Hematopoietic multipotent progenitor cell treated with erythropoietin and hydrocortisone succinate and interleukin-3 and kit ligand, for 17 days (in vitro differentiated cells): ENCODE measurements around the gene CREG2.
A peak's percentile ranks its signal among the peaks of the same experiment; 100 is the strongest.
"Not testable (repeated sequence)": the region's sequence is repeated elsewhere in the genome, so short reads cannot be mapped to it uniquely, and the experiment has no call there.

Experiments used
- DNase-seq: peaks from one replicate; pipeline ENCODE4 v3.0.0-alpha.2; 2015; ENCODE audit warnings: low spot score

The CREG2 gene

DNA sequence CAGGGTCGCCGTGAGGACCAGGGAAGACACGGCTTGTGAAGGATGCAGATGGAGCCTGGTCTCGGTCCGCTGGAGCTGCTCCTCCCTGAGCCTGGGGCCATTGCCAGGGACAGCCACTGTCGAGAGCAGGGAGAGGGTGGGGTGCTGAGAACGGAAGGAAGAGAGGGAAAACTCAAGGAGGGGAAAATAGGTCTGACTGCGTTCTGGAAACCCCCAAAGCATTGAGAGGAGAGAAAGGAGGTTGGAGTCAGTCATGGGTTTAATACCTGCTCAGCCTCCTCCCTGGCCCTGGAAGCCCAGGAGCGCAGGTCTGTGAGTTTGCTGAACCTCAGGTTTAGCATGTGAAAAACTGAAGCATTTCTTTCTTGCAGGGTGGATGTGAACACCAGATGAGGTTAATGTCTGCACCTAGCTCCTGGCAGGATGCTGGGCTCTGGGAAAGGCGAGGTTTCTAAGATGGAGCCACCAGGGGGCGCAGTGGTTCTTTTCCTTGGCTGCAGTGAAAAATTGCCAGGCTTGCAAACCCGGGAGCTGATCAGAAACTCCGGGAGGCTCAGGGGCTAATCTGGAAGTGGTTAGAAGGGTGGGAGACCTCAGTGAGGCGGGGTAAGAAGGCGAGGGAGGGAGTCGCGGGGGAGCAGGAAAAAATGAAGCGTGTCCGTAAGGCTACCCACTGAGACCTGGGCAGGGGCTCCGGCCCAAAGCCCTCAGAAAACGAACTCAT lies 45.2 kb downstream of the CREG2 start:
- peak; percentile 63 for DNase-seq

GRCh38 chr2:101341421-101341820 lies 45.9 kb downstream of the CREG2 start:
- no peak for DNase-seq

- DNase-seq, result no peak
Measured at GRCh38 chr2:101340141-101340551, 47.2 kb downstream of the CREG2 start.

- DNase-seq, result no peak
Measured at GRCh38 chr2:101339266-101339880, 47.9 kb downstream of the CREG2 start.

DNA sequence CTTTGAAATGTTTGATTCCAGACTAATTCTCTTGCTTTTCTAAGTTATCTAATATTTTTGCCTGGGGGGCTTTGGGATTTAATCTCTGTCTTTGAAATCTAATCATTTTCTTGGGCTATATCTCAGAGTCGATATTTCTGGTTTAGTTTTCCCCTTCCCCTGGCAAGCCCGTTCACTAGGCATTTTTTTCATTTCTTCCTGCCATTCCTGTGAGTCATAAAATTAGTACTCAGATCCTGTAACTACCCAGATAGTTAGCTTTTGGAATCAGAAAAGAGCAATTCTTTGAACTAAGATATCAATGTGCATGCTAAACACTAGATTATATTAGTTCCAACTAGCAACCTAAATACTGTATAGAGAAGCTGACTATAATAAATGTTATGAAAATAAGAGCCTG lies 49.4 kb downstream of the CREG2 start:
- no peak for DNase-seq

DNA sequence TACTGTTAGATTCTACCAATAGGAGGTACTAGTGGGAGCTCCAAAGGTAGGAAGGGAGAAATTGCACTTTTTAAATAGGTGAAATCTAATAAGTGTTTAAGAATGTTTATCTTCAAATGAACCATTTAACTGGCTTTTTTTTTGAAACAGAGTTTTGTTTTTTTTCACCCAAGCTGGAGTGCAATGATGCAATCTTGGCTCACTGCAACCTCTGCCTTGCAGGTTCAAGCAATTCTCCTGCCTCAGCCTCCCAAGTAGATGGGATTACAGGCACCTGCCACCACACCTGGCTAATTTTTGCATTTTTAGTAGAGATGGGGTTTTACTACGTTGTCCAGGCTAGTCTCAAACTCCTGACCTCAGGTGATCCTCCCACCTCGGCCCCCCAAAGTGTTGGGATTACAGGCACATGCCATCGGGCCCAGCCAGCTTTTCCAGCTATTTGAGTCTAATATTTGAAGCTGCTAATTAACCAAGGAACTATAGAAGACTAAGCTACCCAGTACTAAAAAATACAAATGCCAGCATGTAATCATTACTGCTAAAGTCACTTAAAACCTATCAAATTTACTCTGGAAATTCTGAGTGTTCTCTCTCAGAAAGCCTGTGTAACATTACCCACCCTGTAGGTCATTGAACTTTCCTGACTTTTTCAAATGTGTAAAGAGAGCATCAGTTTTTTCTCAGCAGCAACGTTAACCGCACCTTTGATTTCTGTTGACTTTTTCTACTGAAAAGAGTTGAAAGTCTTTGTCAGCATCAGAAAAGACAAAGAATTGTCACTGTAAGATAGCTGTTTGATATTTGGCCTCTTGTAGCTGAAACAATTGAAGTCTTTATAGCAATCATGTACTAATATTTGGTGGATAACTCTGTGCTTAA lies 54.2 kb downstream of the CREG2 start:
- no peak for DNase-seq

DNA sequence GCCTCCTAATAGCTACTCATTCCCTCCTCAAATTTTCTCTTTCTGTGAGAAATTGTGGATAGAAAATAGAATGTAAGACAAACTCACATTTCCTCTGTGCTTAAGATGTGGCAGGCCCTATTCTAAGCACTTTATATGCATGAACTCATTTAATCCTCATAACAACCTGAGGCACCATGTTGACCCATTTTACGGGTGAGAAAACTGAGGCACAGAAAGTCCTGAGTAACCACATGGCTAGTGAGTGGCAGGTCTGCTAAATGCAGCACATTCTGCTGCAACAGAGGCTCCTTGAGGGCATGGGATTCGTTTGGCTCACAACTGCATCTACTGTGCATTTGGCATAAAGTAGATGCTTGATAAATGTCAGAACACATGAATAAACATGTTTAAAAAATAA lies 56.1 kb downstream of the CREG2 start:
- DNase-seq, result no peak

DNA sequence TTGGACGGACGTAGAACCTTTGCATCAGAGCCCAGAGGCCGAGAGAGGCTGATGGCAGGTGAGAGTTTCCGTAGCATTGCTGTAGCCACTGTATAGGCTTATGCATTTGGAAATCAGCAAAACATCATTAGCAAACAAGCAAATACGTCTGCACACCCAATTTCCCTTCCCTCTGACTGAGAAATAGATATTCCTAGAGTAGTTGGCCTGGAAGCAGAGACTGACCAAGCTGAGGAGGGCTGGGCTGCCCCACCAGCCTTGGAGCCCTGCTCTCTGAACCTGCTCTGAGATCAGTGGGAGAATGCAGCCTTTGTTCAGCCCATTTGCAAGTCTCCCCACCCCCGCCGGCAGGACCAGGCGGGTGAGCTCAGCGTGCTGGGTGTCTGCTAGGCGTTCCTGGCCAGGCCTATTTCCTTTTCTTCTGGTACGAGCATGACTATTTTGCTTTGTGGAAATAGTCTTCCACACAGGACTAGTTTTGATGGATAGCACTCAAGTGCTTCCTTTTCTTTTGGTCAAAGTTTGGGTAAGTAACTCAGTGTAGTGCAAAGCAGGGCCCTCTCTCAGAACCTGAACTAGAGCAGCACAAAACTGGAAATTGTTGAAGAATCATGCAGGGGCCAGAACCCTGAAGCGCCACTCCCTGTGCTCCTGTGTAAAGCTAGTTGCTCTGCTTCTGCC lies 56.9 kb downstream of the CREG2 start:
- DNase-seq, result no peak

GRCh38 chr2:101329026-101329425 lies 58.3 kb downstream of the CREG2 start:
- no peak for DNase-seq

DNA sequence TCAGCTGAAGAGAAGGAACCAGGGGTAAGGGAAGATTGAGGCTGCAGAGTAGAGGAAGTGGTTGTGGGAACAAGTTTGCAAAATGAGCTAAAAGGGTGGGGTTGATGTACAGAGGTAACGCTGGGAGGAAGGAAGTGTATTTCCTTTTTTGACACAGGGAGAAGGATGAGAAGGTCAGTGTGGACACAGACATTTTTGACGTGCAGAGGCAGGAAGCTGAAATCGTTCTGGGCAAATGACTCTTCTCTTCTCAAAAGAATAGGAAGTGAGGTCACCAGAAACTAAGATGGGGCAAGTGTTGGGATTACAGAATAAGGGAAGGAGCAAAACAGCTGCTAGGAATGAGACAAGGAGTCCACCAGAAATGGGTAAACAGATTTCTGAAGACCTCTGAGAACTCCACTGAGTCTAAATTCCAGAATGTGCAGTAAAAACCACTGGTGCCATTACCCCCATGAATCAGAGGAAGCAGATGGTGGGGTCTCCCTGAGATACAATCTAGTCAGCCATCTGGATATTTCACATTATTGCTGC lies 58.8 kb downstream of the CREG2 start:
- DNase-seq, result no peak

DNA sequence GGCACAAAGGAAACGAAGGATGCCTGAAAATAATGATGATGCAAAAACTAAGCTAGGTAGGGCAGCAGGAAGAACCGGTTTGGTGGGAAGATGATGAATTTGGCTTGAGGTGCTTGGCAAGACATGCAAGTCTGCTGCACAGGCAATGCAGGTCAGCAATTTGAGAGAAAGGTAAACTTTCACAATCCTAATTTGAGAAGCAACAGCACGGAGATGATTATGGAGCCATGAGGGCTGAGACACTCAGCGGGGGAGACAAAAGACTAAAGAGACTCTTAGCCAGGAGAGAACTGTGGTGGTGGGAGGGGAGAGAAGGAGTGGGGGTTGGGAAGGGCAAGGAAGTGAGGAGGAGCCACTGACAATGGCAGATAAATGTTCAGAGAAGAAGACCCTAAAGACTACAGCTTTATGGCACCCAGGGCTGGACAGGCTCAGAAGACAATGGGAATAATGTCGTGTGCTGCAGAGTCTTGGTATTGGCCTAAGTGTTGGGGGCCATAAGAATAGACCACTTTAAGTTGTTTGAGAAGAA lies 59.4 kb downstream of the CREG2 start:
- no peak for DNase-seq

DNA sequence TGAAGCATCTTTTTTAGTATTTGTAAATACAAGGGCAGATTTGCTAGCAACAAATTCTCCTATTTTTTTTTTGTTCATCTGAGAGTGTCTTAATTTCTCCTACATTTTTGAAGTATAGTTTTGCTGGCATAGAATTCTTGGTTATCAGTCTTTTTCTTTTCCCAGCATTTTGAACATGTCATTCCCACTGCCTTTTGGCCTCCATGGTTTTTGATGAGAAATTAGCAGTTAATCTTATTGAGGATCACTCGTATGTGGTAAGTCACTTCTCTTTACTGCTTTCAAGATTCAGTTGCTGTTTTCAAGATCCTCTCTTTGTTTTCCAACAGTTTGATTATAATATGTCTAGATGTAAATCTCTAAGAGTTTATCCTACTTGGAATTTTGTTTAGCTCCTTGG lies 61.9 kb downstream of the CREG2 start:
- no peak for DNase-seq

DNA sequence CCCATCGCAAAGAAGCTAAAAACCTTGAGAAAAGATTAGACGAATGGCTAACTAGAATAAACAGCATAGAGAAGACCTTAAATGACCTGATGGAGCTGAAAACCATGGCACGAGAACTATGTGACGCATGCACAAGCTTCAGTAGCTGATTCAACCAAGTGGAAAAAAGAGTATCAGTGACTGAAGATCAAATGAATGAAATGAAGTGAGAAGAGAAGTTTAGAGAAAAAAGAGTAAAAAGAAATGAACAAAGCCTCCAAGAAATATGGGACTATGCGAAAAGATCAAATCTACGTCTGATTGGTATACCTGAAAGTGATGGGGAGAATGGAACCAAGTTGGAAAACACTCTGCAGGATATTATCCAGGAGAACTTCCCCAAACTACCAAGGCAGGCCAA lies 70.7 kb downstream of the CREG2 start:
- DNase-seq, result not testable (repeated sequence)

- no peak for DNase-seq
Measured at GRCh38 chr2:101311696-101312017, 75.6 kb downstream of the CREG2 start.

DNA sequence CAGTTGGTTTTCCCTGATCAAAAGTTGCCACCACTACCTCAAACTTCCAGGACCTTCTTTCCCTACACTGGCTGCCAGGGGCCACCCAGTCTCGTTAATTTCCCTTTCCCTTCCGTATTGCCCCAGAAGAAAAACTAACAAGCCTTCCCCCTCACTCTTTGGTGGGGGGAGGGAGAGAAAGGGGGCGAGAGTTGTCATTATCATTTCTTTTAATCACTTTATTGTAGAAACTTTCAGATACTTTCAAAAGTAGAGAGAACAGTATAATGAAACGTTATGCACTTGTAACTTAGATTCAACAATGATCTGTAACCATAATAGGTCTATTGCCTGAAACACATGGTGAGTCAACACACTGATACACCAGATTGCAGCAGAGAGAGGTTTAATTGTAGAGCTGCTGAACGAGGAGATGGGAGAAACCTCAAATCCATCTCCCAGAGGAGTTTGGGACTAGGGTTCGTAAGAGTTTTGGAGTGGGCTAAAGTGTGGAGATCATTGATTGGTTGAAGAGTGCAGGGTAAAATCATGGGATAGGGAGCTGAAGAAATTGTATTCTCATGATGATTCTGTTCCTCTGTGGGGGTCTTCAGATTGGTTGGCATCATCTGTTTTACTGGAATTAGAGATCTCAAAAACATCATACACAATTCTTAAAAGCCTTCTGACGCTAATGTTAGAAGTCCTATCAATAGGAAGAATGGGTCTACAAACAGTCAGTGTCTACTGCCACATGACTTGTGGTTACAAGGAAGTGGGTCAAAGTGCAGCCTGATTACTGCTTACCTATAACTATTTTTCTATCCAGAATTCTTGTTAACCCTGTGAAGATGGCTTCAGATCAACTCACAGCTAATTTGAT lies 76.2 kb downstream of the CREG2 start:
- no peak for DNase-seq

DNA sequence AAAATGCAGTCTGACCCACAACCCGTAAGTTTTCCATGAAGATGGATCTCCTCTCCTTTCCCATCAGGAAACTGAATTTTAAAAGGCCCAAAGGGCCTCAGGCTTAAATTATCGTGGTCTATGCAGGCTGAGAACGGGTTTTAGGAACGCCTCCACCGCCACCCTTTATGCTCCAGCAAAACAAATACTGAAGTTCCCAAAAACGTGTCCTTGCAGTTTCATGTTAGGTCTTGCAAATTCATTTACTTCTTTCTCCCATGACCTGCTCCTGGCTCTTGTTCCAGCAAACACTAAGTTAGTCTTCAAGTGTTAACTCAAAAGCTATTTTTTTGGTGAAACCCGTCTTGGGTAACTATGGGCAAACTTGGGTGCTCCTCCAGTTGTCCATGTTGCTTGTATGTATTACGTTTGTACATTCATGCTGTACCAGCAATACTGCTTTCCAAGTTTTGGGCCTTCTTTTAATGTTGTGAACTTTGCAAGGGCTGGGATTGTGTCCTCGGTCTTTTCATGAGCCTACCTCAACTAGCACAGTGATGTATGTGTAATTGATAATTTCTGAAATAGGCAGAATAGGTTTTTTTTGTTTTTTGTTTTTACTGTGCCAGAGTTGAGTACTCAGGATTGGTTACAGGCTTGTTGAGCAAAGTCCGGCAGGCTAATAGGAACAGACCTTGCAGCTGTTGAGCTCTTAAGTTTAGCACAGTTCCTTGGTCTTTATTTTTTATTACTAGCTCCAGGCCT lies 77.0 kb downstream of the CREG2 start:
- DNase-seq, result no peak

DNA sequence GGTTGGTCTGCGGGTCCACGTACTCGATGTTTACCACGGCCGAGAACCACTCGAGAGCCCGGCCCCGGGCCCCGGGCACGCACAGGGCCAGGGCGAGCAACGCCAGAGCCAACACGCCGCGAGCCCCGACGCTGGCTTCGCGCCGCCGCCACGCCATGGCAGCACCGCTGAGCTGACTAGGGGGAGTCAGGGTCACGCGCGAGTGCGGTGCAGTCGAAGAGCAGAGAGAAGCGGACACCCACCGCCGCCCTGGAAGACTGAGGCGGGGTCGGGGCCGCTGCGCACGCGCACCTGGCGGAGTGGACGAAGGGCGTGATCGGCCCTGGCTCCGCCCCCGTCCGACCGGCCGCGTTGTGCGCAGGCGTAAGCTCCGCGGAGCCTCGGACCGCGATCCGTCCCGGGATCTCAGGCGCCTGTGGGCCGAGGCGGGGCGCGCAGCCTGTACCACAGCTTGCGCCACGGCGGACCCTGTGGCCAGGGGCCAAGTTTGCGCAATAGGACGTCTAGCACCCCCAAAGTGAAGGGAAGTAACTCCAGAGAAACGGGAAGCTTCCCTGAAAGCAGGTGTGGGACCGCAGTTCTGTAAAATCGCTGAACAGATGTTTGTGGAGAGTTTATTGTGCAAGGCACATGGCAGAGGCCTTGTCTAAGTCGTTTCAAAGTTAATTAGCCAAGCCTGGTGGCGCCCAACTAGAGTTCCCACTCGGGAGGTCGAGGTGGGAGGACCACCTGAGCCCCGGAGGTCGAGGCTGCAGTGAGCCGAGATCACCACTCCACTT lies 78.7 kb downstream of the CREG2 start, which contains the start of gene RNF149:
Gene RNF149, minus strand, starts transcription at position 270 of the 779 bp plus-strand sequence. Its CDS starts 113 bp downstream, at position 157.
- peak; percentile 93 for DNase-seq

- no peak for DNase-seq
Measured at GRCh38 chr2:101307950-101308431, 79.3 kb downstream of the CREG2 start.

DNA sequence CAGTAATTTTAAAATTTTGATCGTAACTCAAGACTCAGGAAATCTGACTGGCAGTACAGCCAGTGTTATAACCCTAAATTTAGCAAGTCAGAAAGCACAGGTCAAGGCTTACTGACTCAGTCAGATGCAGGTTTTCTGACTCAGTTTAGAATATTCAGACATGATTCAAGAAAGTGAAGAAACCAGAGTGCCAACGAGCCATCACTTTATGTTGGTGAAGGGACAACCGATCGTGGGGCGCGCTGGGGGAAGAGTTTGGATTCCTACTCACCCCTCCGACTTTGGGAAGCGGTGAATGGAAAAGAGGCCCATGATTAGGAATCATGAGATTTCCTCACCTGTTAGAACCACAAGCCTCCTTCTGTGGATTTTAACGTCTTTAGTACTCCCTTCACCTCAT lies 79.8 kb downstream of the CREG2 start:
- no peak for DNase-seq
